IMR-90 (cell line): Measurements from ENCODE around the gene DOCK6. TPM values are rescaled to one million over a fixed set of nuclear protein-coding genes. Genes with fewer than 3 reads are reported as not detected.

Source experiments
- ATAC-seq: fragments of 200-7000 bp; cut with Tn5 transposase; 2 replicates; pipeline ENCODE4 v1.9.1; 2020; ENCODE audit warnings: low read depth, mild to moderate bottlenecking, moderate library complexity
- BruUV-seq: library from RNA; stranded (reverse); fragments of 400-500 nt; replicated peaks from 2 replicates; lab custom pipeline; 2021; lab: Mats Ljungman, UMichigan
- CTCF ChIA-PET: fragments of 300-600 bp; formaldehyde crosslinking; extraction: SDS; loops from one replicate; lab custom pipeline; 2021; ENCODE audit warnings: antibody characterized with exemption; lab: Yijun Ruan, JAX
- POLR2A ChIA-PET: fragments of 300-600 bp; sonication (Branson Sonifier 250); formaldehyde crosslinking; loops from one replicate; lab custom pipeline; 2022; ENCODE audit warnings: antibody characterized with exemption; ENCODE audit not compliant: unreplicated experiment; lab: Charles Lee
- DNase-seq: peaks from one replicate; pipeline ENCODE4 v3.0.0; 2013
- H2AFZ ChIP-seq: replicated peaks from 2 replicates; pipeline ENCODE3; 2013; ENCODE audit warnings: low read length, mild to moderate bottlenecking; ENCODE audit not compliant: poor library complexity
- H2AK5ac ChIP-seq: 2 replicates; pipeline ENCODE4 v1.6.1; 2013; ENCODE audit warnings: low read depth, low read length, inconsistent platforms
- H2AK9ac ChIP-seq: replicated peaks from 2 replicates; pipeline ENCODE3; 2013; ENCODE audit warnings: mild to moderate bottlenecking, low read depth, low read length, moderate library complexity; ENCODE audit not compliant: poor library complexity
- H2BK120ac ChIP-seq: 2 replicates; pipeline ENCODE4 v1.6.1; 2013; ENCODE audit warnings: low read depth, low read length, inconsistent platforms
- H2BK15ac ChIP-seq: 3 replicates; pipeline ENCODE4 v1.6.1; 2013; ENCODE audit warnings: low read depth, low read length, inconsistent platforms
- H2BK20ac ChIP-seq: 2 replicates; pipeline ENCODE4 v1.6.1; 2013; ENCODE audit warnings: low read depth, mild to moderate bottlenecking, inconsistent platforms, low read length, moderate library complexity
- H2BK5ac ChIP-seq: 2 replicates; pipeline ENCODE4 v1.6.1; 2013; ENCODE audit warnings: mild to moderate bottlenecking, low read depth, low read length, inconsistent platforms; ENCODE audit not compliant: poor library complexity, severe bottlenecking
- H3K14ac ChIP-seq: replicated peaks from 2 replicates; pipeline ENCODE4 v1.6.1; 2013; ENCODE audit warnings: low read depth, low read length, inconsistent platforms
- H3K18ac ChIP-seq: 2 replicates; pipeline ENCODE4 v1.6.1; 2013; ENCODE audit warnings: low read depth, low read length, control low read depth
- H3K23ac ChIP-seq: 2 replicates; pipeline ENCODE4 v1.6.1; 2013; ENCODE audit warnings: low read depth, low read length, inconsistent platforms
- H3K27ac ChIP-seq: 2 replicates; pipeline ENCODE4 v1.5.1; 2013; ENCODE audit warnings: mild to moderate bottlenecking, control low read depth, low read length; ENCODE audit not compliant: insufficient read depth
- H3K27me3 ChIP-seq: 2 replicates; pipeline ENCODE4 v1.6.1; 2013; ENCODE audit warnings: low read length; ENCODE audit not compliant: control insufficient read depth, insufficient read depth
- H3K36me3 ChIP-seq: 2 replicates; pipeline ENCODE4 v1.6.1; 2013; ENCODE audit warnings: low read length, mixed read lengths; ENCODE audit not compliant: control insufficient read depth, insufficient read depth
- H3K4ac ChIP-seq: 2 replicates; pipeline ENCODE4 v1.6.1; 2013; ENCODE audit warnings: low read depth, low read length, inconsistent platforms
- H3K4me1 ChIP-seq: 2 replicates; pipeline ENCODE4 v1.6.1; 2013; ENCODE audit warnings: low read length, mixed read lengths; ENCODE audit not compliant: control insufficient read depth, insufficient read depth
- H3K4me2 ChIP-seq: 2 replicates; pipeline ENCODE4 v1.6.1; 2013; ENCODE audit warnings: low read depth, mild to moderate bottlenecking, control low read depth, low read length, moderate library complexity
- H3K4me3 ChIP-seq: 2 replicates; pipeline ENCODE4 v1.5.1; 2013; ENCODE audit warnings: low read depth, mild to moderate bottlenecking, control low read depth, low read length, moderate library complexity; ENCODE audit not compliant: insufficient read depth
- H3K56ac ChIP-seq: 2 replicates; pipeline ENCODE4 v1.6.1; 2013; ENCODE audit warnings: low read length, inconsistent platforms; ENCODE audit not compliant: insufficient read depth; ENCODE audit errors: extremely low read depth
- H3K79me1 ChIP-seq, 2 experiments: 2 replicates each; pipeline ENCODE4 v1.6.1; 2013; ENCODE audit warnings: low read length in 2 of 2, inconsistent platforms in 1 of 2, low read depth in 1 of 2
- H3K9ac ChIP-seq: 2 replicates; pipeline ENCODE4 v1.6.1; 2013; ENCODE audit warnings: low read depth, low read length, control low read depth
- H3K9me1 ChIP-seq: 2 replicates; pipeline ENCODE4 v1.6.1; 2013; ENCODE audit warnings: low read length, inconsistent platforms; ENCODE audit not compliant: insufficient read depth
- H3K9me3 ChIP-seq: 2 replicates; pipeline ENCODE4 v1.6.1; 2013; ENCODE audit warnings: low read length; ENCODE audit not compliant: control insufficient read depth, insufficient read depth
- H4K20me1 ChIP-seq: 2 replicates; pipeline ENCODE4 v1.6.1; 2013; ENCODE audit warnings: low read length, inconsistent platforms; ENCODE audit not compliant: insufficient read depth
- H4K5ac ChIP-seq: 2 replicates; pipeline ENCODE4 v1.6.1; 2013; ENCODE audit warnings: mild to moderate bottlenecking, low read depth, low read length, control low read depth
- H4K8ac ChIP-seq, 2 experiments: 2 replicates each; pipeline ENCODE4 v1.6.1; 2013; ENCODE audit warnings: low read depth in 2 of 2, low read length in 2 of 2, control low read depth in 1 of 2, inconsistent platforms in 1 of 2
- H4K91ac ChIP-seq: 2 replicates; pipeline ENCODE4 v1.6.1; 2013; ENCODE audit warnings: low read depth, low read length, inconsistent platforms; ENCODE audit not compliant: insufficient read depth
- CEBPB ChIP-seq: IDR thresholded peaks from 2 replicates; pipeline ENCODE4 v1.6.1; 2012; ENCODE audit warnings: low read depth, low read length, improper control_type of control experiment
- CHD1 ChIP-seq: IDR thresholded peaks from 2 replicates; pipeline ENCODE4 v1.6.1; 2012; ENCODE audit warnings: low read depth, low read length, improper control_type of control experiment
- FOS ChIP-seq: fragments of 150-350 bp; IDR thresholded peaks from 2 replicates; pipeline ENCODE4 v1.6.1; 2016; ENCODE audit warnings: low read depth, low read length
- MAFK ChIP-seq: IDR thresholded peaks from 2 replicates; pipeline ENCODE4 v1.6.1; 2012; ENCODE audit warnings: low read depth, low read length, improper control_type of control experiment
- MAZ ChIP-seq: IDR thresholded peaks from 2 replicates; pipeline ENCODE4 v1.6.1; 2012; ENCODE audit warnings: low read depth, mild to moderate bottlenecking, low read length, improper control_type of control experiment, moderate library complexity, borderline replicate concordance
- MXI1 ChIP-seq: IDR thresholded peaks from 2 replicates; pipeline ENCODE4 v1.6.1; 2012; ENCODE audit warnings: low read depth, mild to moderate bottlenecking, low read length, moderate library complexity, borderline replicate concordance
- NFE2L2 ChIP-seq: fragments of 150-350 bp; IDR thresholded peaks from 2 replicates; pipeline ENCODE4 v1.6.1; 2016; ENCODE audit warnings: low read depth, mild to moderate bottlenecking, low read length
- POLR2A ChIP-seq: IDR thresholded peaks from 2 replicates; pipeline ENCODE4 v1.6.1; 2012; ENCODE audit warnings: mild to moderate bottlenecking, low read depth, low read length
- RAD21 ChIP-seq: IDR thresholded peaks from 2 replicates; pipeline ENCODE4 v1.6.1; 2012; ENCODE audit warnings: low read length, improper control_type of control experiment
- RCOR1 ChIP-seq: IDR thresholded peaks from 2 replicates; pipeline ENCODE4 v1.6.1; 2012; ENCODE audit warnings: mild to moderate bottlenecking, low read length, improper control_type of control experiment; ENCODE audit not compliant: insufficient replicate concordance
- RFX5 ChIP-seq: IDR thresholded peaks from 2 replicates; pipeline ENCODE4 v1.8.0; 2012; ENCODE audit warnings: low read depth, mild to moderate bottlenecking, low read length, moderate library complexity
- SMC3 ChIP-seq: fragments of 150-350 bp; IDR thresholded peaks from 2 replicates; pipeline ENCODE4 v1.6.1; 2016; ENCODE audit warnings: low read depth, mild to moderate bottlenecking, antibody characterized with exemption, low read length, moderate library complexity
- WGBS, 2 experiments: methylation state at CpG; one replicate each; pipeline versions ENCODE4 v1.1.5 to v1.1.7; 2013; ENCODE audit warnings: missing lambda C conversion rate in 2 of 2; ENCODE audit not compliant: insufficient read length in 1 of 2; ENCODE audit errors: extremely low coverage in 2 of 2; 5-methylcytosine and 5-hydroxymethylcytosine counted together
- dilution Hi-C: fragments of 300-500 bp; cut with HindIII; formaldehyde crosslinking; loops from one replicate; pipeline ENCODE4 v1.14.3; 2018; ENCODE audit warnings: low sequenced_read_pairs; ENCODE audit not compliant: unreplicated experiment
- in situ Hi-C: fragments of 300-500 bp; cut with MboI; formaldehyde crosslinking; loops from 3 replicates; pipeline ENCODE4 v1.14.3; 2019; ENCODE audit warnings: low sequenced_read_pairs, inconsistent platforms, mixed read lengths
- intact Hi-C: fragments of 100-400 bp; cut with micrococcal nuclease; formaldehyde crosslinking; loops from 2 replicates; pipeline ENCODE4 v1.10.0; 2022
- polyA plus RNA-seq, 3 experiments: library from polyadenylated mRNA; depleted of rRNA; stranded (reverse); fragments of >200 nt; gene quantifications; 2 replicates each; pipeline ENCODE4 v1.2.3, GENCODE V29; 2012; ENCODE audit warnings: low replicate concordance in 1 of 3
- total RNA-seq: library from RNA; depleted of rRNA; stranded (reverse); fragments of >200 nt; gene quantifications from 2 replicates; pipeline ENCODE4 v1.2.3, GENCODE V29; 2012
- TF ChIP-seq, protein P1 (sequence below): fragments of 150-350 bp; IDR thresholded peaks from 2 replicates; pipeline ENCODE4 v1.6.1; 2017; ENCODE audit warnings: mild to moderate bottlenecking, antibody characterized with exemption, low read length, low read depth
- TF ChIP-seq, protein P2 (sequence below): fragments of 150-350 bp; IDR thresholded peaks from 2 replicates; pipeline ENCODE4 v1.6.1; 2016; ENCODE audit warnings: low read depth, mild to moderate bottlenecking, low read length, moderate library complexity, borderline replicate concordance

Gene DOCK6
- total and polyA plus RNA-seq, 2 of the 4 experiments (the other 2 are of a cell fraction), result 5.0 to 18.4 TPM

DNA sequence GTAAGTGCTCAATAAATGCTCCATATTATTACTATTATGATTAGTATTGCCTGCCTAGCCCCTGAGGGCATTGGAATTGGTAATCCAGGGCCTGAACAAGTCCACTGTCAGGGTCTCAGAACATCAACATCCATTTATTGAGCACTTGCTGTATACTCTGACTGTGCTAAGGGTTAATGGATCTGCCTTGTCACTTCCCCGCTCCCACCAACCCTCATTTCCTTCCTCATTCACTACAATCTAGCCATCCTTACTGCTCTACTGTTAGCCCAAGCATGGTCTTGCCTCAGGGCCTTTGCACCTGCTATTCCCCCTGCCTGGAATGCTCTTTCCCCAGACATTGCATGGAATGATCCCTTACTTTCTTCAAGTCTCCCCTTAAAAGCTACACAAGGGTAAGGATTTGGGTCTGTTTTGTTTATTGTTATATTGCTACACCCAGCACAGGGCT is 35.6 kb downstream of the DOCK6 start:
- Histone ChIP-seq H3K4me3 (no peak overlapping the region), H2AFZ (no peak overlapping the region), H3K27ac (no peak overlapping the region), H4K91ac (no peak overlapping the region), H3K4me1 (no peaks in the 10 kb centered on the region), H3K9me1 (peaks cover 8% of the 10 kb centered on the region; the same call in 1 of the 2 replicates), H4K20me1 (no peaks in the 10 kb centered on the region), H3K4me2 (no peak overlapping the region), H3K79me1 (no peaks in the 10 kb centered on the region), H3K27me3 (no peaks in the 10 kb centered on the region), H3K9me3 (peaks cover 4% of the 10 kb centered on the region), H3K9ac (no peak overlapping the region), H2AK5ac (no peak overlapping the region), H2BK5ac (no peak overlapping the region), H2BK20ac (no peak overlapping the region), H3K56ac (no peak overlapping the region), H3K14ac (no peak overlapping the region), H4K5ac (no peak overlapping the region), H3K36me3 (peaks cover 30% of the 10 kb centered on the region), H4K8ac (no peak overlapping the region), H3K18ac (no peak overlapping the region), H2AK9ac (no peak overlapping the region), H2BK15ac (no peak overlapping the region), H2BK120ac (no peak overlapping the region), H3K4ac (no peak overlapping the region), H3K23ac (no peak overlapping the region)
- intact Hi-C loops (no loop called here), in situ Hi-C loops (no loop called here), dilution Hi-C loops (no loop called here)
- ChIA-PET CTCF (no interaction called here), POLR2A (no interaction called here)
- no peak for TF ChIP-seq CHD1
- no peak for TF ChIP-seq RAD21
- TF ChIP-seq MAFK, result no peak
- TF ChIP-seq NFE2L2, result no peak
- no peak for TF ChIP-seq MAZ
- TF ChIP-seq, protein P1, sequence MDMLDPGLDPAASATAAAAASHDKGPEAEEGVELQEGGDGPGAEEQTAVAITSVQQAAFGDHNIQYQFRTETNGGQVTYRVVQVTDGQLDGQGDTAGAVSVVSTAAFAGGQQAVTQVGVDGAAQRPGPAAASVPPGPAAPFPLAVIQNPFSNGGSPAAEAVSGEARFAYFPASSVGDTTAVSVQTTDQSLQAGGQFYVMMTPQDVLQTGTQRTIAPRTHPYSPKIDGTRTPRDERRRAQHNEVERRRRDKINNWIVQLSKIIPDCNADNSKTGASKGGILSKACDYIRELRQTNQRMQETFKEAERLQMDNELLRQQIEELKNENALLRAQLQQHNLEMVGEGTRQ, result no peak
- TF ChIP-seq SMC3, result no peak
- no peak for TF ChIP-seq MXI1
- TF ChIP-seq POLR2A, result no peak
- no peak for TF ChIP-seq RFX5
- no peak for TF ChIP-seq CEBPB
- TF ChIP-seq, protein P2, sequence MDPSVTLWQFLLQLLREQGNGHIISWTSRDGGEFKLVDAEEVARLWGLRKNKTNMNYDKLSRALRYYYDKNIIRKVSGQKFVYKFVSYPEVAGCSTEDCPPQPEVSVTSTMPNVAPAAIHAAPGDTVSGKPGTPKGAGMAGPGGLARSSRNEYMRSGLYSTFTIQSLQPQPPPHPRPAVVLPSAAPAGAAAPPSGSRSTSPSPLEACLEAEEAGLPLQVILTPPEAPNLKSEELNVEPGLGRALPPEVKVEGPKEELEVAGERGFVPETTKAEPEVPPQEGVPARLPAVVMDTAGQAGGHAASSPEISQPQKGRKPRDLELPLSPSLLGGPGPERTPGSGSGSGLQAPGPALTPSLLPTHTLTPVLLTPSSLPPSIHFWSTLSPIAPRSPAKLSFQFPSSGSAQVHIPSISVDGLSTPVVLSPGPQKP, result no peak
- TF ChIP-seq FOS, result no peak
- TF ChIP-seq RCOR1, result no peak
- no TSS peak for BruUV-seq
- ATAC-seq, result no peak
- 100% methylated on average over 1 of the region's 1 CpG; no CpG with 5 or more reads in 1 of the 2 experiments for WGBS, 2 experiments
- no peak for DNase-seq
